ENCODE measurements around the gene CEMP1.

The CEMP1 gene

DNA sequence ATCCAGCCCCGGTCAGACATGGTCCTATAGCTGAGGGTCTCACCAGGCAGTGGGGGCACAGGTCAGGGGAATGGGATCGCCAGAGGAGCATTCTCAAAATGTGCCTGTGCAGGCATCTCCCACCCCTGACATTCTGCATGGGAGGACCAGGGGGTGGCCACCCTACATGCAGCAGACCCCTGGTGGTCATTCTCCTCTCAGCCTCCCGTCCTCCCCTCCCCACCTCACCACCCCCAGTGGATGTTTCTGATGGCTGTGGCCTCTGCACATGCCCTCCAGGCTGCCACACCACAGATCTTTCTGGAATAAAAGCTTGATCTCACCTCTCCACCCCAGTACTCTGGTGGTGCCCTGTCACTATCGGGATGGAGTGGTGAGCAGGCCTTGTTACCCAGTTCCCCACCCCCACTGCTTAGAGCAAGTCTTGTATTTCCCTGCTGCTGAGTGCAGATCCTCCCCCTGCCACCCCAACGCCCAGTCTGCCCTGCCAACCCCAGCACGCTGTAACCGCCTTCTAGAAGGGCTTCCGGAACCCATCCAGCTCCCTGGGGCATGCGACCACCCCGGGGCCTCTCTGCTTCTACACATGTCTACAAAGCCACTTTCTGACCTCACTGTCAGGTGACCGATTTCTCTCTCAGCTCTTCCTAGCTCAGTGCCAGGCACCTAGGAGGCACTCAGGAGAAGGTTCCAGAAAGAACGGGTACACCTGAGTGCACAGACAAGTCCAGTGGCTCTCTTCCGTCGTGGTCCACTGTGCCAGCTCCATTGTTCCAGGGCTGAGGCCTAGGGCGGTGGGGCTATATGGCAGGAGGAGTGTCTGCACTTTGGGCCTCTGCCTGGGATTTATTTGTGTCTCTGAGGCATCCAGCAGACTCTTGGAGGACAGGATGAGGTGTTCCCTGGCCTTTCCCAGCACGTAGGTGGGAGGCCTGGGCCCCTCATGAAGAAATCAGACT, 47.0 kb downstream of the CEMP1 start:
- DNase-seq, result no peak

DNA sequence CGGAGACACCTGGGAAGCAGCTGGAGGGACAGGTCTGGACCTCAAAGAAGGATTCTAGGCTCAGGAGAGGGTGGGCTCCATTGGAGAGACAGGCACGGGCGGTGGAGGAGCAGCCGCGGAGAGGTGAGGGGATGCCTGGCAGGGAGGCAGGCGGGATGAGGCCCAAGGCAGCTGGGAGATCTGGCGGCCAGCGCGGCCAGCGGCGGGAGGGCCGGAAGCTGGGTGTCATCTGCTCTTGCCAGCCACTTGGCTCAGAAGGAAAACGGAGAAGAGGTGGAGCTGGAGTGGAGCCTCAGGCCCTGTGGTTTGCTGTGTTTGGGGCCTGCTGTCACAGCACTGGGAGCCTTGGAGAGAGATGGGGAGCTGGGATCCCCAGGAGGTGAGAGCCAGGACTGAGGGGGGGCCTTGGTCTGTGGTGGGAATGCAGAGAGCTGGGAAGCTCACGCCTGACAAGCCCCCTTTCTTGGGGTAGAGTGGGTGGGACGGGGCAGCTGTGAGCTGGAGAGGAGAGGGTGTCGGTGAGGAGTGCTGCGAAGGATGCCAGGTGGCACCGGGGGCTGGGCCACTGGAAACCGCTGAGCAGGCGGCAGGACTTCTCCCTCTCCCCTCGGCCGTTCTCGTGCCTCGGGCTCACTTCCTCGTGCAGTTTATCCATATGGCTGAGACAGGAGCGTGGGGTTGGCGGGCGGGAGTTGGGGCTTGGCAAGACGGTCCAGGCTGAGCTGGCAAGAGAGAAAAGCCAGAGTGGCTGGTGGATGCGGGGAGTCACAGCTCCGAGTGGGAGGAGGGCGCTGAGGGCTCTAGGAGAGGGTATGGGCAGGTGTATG, 48.3 kb downstream of the CEMP1 start:
- DNase-seq, result peak in 1 of 2 donors; percentile 63

DNA sequence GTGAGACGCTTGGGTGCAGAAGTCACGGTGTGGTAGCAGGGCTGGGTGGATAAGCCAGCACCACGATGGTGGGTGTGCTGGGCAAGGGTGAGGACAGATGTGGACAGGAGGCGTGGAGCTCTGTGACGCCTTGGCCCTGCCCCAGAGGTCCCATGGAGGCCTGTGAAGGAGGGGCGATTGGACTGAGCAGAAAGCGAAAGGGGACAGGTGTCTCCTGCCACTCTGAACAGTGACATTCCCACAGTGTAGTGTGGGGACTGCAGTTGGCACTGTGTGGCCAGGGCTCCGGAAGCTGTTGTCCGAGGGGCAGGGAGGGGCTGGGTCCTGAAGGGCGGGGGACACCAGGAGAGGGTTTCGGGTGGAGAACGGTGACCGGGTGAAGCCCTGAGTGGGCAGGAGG, 49.0 kb downstream of the CEMP1 start:
- DNase-seq, result no peak

DNA sequence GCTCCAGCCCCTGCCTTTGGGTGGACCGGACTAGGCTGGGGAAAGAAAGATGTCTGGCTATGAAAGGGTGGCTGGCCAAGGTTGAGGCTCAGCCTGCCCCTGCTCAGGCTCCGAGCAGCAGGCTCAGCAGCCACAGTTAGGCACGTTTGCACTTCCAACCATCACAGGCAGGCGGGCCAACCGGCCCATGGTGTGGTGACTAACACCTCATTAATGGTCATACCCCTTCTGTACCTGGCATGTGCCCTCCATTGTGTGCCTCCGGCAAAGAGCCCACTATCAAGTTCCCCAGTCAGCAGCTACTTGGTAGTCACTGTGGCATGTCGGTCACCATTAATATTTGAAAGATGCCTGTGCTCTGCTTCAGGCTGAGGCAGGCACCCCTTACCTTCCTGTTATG, 49.5 kb downstream of the CEMP1 start:
- no peak for DNase-seq

DNA sequence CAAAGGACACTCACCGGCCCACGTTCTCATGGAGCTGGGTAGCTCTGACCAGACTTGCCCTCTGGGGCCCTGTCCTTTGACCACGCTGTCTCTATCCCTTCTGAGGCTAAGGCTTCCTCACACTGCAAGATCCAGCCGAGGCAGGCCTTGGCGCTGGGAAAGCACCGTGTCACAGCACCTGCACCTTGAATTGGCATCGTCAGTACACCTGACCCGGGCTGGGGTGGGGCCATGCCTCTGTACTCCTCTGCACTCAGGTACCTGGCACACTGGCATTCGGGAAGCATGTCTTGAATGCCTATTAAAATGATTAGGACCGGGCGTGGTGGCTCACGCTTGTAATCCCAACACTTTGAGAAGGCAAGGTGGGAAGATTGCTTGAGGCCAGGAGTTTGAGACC, 50.3 kb downstream of the CEMP1 start:
- DNase-seq, result no peak
